Ovary (tissue), 3 donors: ENCODE results near the gene TRIP13.

Source experiments
- CTCF ChIP-seq, 3 donors: fragments of 450-650 bp in 2 of 3; fragments of 200-600 bp in 1 of 3; IDR thresholded peaks; one replicate each; pipeline versions ENCODE4 v1.5.1 to v1.8.0; 2016 to 2022; ENCODE audit warnings: antibody characterized with exemption in 3 of 3, mild to moderate bottlenecking in 1 of 3
- EP300 ChIP-seq: sonication (generic); formaldehyde crosslinking; IDR thresholded peaks from one replicate; pipeline ENCODE4 v1.6.1; 2017; ENCODE audit warnings: antibody characterized with exemption
- donor health status: DM: no; HTN: no; CAD: no.

- TF ChIP-seq CTCF (IDR thresholded peaks at IDR 0.05): no peak
- TF ChIP-seq EP300: no peak
Observed at GRCh38 chr5:922436-923280, 30.0 kb downstream of the TRIP13 start.
